HG02678 (cell line): ENCODE measurements around the gene SSU72.
"Not testable (repeated sequence)": the region's sequence is repeated elsewhere in the genome, so short reads cannot be mapped to it uniquely, and the experiment has no call there.

ENCODE experiments used
- ATAC-seq: cut with Tn5 transposase; IDR thresholded peaks from one replicate; pipeline ENCODE4 v1.9.1; 2021; ENCODE audit warnings: mild to moderate bottlenecking, moderate library complexity; ENCODE audit not compliant: unreplicated experiment

The SSU72 gene

DNA sequence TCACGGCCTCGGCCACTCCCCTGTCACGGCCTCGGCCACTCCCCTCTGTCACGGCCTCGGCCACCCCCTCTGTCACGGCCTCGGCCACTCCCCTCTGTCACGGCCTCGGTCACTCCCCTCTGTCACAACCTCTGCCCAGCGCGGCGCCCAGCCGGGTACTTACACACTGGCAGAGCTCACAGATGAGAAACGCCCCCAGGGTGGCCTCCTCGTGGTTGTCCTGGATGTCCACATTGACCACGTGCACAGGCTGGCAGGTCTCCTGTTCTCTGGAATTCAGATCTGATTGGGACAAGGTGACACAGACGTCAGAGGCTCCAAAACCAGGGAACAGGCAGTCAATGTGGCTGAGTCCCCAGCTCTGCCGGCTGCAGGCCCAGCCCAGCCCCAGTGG is 31.0 kb downstream of the SSU72 start:
- no peak for ATAC-seq

DNA sequence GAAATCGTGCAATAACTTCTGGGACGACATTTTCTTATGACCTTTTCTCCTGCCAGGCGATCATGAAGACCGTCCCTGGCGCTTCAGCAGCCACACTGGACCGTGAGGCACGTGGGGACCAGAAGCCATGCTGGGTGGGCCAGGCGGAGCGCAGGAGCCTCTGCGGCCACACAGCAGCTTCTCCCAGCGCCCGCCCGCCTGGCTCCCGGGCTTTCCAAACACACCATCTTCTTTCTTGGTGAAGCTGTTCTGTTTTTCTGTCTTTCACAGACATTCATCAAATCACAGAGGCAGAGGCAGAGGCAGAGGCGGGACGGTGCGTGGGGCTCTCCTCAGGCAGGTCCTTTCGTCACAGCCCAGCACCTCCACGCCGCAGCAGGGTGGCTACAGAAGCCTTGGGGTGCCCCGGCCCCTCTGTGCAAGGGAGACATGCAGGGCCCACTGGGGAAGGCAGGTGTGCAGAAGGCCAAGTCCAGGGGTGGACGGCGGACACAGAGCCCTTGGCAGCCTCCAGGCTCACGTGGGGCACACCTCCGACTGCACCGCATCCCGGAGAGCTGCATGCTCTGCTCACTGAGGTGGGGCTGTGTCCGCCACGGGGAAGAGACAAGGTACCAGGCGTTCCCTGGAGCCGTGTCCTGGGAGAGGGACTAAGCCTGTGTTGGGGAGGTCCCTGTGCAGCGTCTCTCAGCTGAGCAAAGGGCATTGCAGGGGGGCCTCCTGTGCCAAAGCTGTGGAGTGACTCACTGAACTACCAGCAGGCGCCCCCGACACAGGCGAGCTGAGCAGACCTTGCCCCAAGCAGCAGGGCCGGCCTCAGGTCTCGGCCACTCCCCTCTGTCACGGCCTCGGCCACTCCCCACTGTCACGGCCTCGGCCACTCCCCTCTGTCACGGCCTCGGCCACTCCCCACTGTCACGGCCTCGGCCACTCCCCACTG is 31.6 kb downstream of the SSU72 start:
- ATAC-seq: no peak

DNA sequence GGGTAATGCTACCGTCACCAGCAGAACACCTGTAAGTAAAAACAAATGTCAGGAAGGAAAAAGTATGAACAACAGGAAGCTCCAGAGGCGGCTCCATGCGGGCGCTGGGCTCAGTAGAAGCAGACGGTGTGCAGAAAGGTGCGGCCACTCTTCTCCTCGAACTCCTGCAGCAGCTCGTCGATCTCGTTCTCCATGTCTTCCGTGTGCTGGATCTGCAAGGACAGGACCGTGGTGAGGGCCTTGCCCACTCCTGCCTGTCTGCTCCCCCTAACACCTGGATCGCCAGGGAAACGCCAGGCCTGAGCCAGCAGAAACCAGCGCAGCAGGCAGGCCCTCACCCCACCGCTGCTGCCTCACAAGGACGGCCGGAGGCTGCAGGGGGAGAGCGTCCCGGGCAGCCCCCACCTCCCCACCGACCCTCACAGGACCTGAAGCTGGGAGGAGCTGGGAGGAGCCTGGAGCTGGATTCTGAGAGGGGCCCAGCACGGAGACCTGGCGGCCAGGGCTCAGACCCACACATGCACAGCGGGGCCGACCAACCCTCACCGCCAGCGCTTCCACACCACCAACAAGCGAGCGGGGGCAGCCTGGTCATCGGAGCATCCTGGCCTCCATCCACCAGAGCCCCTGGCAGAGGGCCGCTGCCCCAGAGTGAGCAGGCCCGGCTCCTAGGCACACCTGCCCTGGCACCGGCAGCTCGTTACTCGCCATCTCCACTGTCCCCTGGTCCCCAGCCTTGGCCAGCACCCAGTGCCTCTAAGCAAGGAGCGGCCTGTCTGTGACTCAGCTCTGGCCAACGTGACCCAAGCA is 32.5 kb downstream of the SSU72 start:
- ATAC-seq: no peak

DNA sequence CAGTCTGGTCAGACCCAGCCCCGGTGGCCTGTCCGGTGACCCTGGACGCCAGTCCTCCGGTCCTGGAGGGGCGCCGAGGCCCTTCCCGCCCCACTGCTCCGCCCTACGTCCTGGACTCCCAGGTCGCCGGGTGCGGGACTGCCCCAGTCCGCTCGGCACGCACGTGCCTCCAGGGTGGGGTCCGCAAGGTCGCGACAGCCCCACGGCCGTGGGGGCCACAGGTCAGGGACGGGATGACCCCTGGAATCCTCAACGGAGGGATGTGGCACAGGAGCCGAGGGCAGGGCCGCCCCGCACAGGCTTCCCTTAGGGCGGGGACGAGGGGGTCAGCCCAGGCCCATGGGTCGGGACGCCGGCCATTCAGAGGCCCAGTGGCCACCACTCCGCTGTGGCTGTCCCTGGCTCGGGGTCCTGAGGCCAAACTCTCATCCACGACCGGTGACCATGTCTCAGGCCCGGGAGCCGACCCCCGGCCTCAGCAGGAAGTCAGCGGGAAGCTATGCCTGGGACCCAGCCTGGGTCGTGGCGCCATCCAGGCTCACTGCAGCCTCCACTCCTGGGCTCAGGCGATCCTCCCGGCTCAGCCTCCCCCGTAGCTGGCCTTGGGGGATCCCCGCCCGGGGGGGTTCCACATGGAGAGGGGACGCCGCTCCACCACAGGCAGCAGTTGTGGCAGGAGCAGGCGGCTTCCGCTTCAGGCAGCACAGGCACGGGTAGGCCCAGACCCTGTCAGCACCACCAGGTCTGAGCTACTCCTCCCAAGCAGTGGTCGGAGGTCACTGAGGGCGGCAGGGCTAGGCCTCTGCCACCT is 33.6 kb downstream of the SSU72 start:
- ATAC-seq: no peak

DNA sequence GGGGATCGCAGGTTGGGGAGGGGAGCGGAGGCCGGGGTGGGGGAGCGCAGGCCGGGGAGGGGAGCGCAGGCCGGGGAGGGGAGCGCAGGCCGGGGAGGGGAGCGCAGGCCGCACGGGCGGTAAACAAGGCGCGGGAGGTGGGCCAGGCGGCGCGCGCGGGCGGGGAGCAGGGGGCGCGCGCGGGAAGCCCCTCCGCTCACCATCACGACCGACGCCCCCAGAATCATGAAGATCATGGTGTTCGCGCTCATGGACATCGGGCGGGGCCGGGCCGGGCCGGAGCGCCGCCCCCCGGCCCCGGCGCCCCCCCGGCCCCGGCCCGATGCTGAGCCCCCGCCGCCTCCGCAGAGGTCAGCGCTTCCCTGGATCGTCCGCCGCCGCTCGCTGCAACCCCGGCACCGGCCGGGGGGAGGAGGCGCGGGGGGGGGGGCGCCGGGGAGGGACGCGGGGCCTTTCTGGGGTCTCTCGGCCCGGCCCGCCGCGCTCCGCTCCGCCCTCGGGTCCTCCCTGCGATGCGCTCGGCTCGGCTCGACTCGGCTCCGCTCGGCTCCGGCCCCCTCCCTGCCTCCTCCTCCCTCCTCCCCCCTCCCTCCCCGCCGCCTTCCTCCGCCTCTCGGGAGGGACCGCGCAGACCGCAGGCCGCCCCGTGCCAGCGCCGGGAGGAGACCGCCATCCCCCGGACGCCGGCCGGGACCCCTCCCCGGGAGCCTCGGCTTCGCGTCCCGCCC is 34.4 kb downstream of the SSU72 start, which contains the start of gene TMEM240:
Gene TMEM240 (minus strand): TSS at position 535 of the 728 bp plus-strand sequence. CDS start 278 bp downstream, at position 257.
- ATAC-seq: no peak

DNA sequence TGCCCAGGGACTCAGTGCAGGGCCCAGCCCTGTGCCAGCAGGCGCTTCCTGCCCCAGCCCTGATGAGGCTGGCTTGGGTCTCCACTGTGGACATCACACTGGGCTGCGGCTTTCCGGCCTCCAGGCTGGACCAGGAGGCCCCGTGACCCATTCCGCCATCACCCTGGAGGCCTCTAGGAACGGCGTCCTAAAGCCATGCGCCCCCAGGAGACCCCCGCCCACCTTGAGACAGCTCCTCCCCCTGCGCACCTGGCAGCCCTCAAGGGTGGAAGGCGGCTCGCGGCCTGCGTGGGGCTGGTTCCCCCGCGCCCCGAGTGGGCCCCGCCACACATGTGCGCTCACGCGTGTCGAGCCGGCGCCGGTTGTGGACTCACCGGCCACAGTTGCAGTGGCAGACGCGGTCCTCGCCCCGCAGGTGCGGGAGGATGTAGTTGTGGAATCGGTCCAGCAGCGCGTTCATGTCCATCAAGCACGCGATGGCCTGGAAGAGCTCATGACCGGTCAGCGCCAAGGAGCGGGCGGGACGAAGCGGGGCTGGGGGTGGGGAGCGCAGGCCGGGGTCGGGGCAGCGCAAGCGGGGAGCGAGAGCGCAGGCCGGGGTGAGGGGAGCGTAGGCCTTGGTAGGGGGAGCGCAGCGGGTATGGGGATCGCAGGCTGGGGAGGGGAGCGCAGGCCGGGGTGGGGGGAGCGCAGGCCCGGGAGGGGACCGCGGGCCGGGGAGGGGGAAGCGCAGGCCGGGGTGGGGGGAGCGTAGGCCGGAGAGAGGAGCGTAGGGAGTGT is 35.2 kb downstream of the SSU72 start:
- no peak for ATAC-seq

DNA sequence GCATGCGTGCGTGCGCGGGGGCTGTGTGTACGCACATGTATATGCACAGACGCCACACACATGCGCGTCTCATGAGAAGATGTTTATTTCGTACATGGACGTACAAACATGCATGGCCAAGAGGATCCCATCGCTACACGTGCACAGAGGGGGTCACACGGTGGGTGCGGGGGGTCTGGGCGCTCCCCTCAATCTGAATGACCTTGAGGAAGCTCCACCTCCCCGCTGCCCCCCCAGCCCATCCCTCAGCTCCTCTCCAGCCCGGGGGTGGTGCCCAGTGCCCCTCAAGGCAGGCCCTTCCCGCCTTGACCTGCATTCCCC is 35.7 kb downstream of the SSU72 start:
- ATAC-seq: no peak

DNA sequence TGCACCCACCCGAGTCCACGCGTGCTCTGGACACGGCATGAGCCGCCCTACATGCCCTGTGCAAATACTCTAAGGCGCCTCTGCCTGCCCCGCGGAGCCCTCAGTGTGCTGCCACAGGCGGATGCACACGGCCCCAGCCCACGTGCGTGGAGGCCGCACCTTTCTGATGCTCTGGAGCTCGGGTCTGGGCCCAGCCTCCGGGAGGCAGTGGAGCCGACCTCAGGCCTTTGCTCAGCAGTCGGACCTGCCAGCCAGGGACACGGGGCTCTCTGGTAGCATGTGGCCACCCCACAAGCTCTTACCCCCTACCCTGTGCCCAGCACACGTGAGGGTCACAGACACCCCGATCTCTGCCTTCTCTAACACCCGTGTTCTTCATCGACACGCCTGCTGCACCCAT is 36.3 kb downstream of the SSU72 start:
- ATAC-seq: no peak

DNA sequence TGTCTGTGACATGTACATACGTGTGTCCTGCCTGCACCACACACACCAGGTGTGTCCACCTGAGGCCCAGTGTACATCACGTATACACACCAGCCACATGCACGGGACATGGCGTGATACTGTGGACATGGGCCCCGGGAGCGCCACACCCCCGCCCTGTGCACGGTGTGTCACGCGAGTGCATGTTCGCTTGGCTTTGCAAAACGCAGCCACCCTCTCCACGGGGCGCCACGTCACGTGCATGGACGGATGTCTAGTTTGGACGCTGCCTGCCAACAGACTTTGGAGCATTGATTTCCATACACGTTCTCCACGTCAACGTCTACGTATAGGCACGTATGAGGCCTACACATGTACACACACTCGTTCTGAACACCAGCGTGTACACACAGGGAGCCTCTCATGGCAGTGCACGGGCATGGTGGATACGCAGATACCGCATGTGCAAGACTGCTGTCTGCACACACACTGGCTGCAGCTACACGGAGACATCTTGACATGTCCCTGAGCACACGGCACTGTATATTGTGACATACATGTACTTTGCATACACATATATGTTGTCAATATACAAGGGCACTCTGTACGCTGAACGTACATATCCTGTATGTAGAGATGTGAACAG is 36.9 kb downstream of the SSU72 start:
- ATAC-seq: no peak

DNA sequence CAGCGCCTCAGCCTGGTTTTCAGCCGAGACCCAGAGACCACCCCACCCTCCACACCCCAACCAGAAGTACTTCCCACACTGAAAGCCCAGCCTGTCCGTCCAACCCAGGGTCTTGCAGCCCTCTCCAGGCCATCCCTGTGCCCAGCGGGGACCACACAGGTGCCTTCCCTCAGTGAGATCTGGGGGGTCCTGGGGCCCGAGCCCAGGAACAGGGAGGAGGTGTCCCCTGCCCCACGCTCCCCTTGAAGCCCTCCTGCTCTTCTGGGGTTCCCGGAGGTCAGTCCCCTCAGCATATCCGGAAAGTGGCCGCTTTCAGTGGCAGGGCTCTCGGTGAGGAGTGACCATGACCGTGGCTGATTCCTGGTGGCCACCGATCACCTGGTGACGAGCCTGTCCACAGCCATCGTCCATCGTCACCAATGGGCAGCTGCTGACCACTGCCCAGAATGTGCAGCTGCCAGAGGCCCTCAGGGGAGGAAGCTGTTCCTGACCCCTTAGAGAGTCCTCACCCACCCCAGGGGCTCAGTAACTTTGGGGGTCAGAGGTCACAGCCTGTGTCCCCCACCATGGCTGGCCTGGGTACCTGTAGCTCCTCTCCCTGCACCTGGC is 37.6 kb downstream of the SSU72 start:
- ATAC-seq: no peak

DNA sequence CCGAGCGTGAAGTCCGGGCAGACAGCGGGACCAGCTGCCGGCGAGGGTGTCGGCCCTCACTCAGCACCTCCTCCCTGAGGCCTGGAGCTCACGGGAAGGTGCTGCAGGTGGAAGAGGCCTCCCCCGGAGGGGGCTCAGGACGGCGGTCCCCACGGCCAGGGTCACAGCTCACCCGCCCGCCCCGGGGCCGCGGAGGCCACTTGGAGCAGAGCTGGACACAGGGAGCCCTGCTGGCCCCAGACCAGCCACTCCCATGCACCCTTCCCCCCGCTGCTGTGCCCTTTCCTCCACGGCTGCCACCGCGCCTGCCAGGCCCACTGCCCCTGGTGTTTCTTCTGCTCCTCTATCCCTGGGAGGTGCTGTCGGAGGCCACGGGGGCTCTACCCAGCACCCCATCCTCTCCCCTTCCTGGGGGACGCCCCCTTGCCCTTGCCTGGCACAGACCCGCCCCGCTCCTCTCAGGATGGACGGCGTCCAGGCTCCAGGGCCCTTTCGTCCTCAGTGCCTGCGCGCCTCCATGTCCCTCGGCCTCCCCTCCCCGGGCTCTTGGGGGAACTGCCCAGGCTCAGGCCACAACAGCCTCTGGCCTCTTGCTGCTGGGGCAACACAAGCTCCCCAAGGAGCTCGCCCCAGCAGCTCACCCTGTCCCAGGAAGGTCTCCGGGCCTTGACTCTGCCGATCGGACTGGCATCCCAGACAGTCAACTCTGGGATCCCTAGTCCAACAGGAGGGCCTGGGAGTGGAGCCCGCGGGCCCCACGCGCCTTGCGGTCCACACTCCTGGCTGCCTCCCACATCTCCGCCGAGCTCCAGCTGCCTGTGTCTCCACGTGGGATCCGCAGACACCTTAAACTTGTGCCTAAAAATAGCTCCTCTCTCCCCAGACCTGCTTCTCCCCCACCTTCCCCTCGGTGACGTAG is 38.4 kb downstream of the SSU72 start:
- ATAC-seq: no peak

DNA sequence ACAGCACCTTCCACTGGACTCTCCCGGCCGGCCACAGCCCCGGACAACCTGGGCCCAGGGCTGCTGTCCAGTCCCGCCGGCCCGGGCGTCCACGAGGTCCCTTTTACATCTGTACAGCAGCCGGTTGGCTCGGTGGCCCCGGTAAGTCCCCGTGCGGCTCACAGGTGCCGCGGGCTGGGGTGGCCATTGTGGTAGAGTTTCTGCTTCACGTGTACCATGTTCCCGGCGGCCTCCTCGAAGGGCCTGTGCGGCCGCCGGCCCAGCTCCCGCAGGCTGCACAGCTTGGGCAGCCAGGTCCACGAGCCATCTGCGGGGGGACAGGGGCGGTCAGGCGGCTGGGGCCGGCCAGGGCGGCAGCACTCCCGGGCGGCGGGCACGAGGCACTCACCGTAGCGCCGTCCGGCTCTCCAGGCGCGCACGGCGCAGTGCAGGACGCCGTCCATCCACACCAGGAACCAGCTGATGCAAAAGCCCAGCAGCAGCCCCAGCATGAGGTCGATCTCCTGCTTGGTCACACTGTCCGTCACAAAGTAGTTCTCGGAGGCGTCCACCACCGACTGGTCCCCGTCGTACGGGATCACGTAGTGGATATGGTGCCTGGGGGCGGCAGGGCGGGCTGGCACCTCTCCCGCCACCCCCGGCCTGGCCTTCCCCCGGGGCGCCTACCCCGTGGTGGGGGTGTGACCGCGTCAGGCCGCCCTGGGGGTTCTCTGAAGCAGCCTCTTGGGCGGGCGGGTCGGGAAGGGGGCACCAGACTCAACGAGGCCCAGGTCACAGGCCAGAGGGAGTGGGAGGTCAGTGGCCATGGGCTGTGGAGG is 39.3 kb downstream of the SSU72 start:
- ATAC-seq: no peak

DNA sequence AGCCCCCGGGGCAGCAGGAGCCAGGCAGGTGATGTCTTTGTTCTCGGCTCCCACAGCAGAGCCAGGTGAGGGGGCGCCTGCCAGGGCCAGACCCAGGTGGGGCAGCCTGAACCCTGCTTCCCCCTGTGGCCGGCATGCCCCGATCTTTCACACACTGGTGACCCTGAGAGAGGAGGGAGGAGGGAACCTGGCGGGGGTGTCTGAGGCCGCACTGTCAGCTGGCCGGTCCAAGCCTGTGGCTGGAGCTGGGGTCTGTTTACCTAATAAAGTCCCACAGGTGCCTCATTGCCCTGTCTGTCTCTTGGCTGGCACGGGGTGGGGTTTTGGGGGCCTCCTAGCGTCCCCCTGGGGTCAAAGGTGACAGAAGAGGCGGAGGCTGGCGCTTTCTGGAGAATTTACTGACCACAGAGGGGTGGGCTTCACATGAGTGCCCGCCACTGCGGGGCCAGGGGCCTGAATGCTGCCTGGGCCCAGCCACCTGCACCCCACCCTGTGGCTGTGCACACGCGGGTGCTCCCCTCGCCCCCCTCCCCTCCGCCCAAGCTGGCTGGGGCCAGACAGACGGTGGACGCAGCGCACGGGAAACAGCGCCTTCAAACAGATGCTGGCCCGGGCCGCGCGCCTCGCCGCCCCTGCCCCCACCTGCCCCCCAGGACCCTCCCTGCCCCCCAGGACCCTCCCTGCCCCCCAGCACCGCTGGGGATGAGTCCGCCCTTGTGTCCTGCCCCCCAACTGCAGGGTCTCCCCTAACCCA is 40.1 kb downstream of the SSU72 start:
- no peak for ATAC-seq

DNA sequence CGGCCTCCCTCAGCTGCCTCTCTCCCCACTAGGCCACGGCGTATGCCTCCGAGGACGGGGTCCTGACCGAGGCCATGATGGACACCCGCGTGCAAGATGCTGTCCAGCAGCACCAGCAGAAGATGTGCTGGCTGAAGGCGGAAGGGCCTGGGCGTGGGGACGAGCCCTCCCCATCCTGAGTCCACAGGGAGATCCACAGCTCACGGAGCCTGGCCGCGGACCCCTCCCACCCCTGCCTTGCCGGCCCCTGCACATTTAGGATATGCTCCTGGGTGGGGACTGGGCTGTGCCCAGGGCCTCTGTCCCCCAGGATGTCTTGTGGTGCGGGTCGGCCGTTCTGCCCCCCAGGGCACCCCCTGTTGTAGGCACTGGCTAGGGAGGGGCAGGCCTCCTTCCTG is 40.8 kb downstream of the SSU72 start:
- ATAC-seq: not testable (repeated sequence)

DNA sequence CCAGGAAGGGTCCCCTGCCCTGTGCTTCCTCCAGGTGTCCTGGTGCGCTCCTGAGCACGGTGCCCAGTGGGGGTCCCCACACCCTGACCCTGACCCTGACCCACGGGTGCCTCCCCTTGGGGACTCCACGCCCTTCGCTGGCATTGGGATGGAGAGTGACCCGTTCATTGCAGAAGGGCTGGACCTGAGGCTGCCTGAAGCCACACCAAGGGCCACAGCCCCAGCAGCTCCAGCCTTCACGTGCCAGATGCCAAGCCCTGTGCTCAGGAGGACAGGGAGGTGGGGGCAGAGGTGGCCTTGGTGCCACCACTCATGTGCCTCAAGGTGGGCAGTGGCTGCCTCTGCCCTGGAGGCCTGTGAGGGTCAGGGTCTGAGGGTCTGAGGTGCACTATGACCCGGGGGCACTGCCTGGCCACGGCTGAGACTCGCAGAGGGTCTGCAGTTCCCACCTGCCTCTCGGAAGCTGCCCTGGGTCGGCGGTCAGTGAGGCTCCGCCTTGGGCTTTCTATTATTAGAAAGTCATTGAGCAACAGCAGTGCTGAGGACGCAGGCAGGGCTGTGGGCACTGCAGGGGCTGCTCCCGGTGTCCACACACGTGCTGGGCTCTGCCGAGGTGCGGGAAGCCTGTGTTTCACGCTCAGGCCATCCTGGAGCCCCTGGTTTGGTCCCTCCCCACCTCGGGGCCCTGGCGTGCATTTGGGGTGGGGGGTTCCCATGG is 41.3 kb downstream of the SSU72 start:
- ATAC-seq: not testable (repeated sequence)

DNA sequence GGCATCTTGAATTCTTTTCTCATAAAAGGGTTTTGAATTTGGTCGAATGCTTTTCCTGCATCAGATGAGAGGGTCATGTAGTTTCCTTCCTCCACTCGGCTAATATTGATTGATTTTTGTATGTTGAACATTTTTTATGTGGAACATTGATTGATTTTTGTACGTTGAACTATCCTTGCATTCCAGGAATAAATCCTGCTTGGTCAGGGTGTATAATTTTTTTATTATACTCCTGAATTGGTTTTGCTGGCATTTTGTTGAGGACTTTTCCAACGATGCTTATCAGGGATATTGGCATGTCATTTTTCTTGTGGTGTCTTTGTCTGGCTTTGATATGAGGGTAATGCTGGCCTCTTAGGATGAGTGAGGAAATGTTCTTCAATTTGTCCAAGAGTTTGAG is 42.7 kb downstream of the SSU72 start:
- no peak for ATAC-seq
